Esophagus (tissue), 2 donors: ENCODE data around the gene KANK2. TPM values are rescaled to one million over a fixed set of nuclear protein-coding genes. Genes with fewer than 3 reads are reported as not detected.
A peak's percentile ranks its signal among the peaks of the same experiment; 100 is the strongest.

Experiments
- H3K27ac ChIP-seq, 2 donors: one replicate each; pipeline ENCODE4 v1.5.1; 2013; ENCODE audit warnings: low read depth in 2 of 2, mild to moderate bottlenecking in 2 of 2, inconsistent platforms in 1 of 2, low read length in 1 of 2, moderate library complexity in 1 of 2
- H3K27me3 ChIP-seq, 2 donors: one replicate each; pipeline ENCODE4 v1.6.1; 2013; ENCODE audit warnings: low read length in 2 of 2, control low read depth in 1 of 2, mild to moderate bottlenecking in 1 of 2; ENCODE audit not compliant: insufficient read depth in 2 of 2, control insufficient read depth in 1 of 2
- H3K36me3 ChIP-seq, 2 donors: one replicate each; pipeline ENCODE4 v1.6.1; 2013; ENCODE audit warnings: low read length in 1 of 2; ENCODE audit not compliant: control insufficient read depth in 2 of 2, insufficient read depth in 2 of 2
- H3K4me1 ChIP-seq, 2 donors: one replicate each; pipeline ENCODE4 v1.6.1; 2013; ENCODE audit warnings: low read length in 1 of 2; ENCODE audit not compliant: control insufficient read depth in 2 of 2, insufficient read depth in 2 of 2
- H3K4me3 ChIP-seq, 2 donors: one replicate each; pipeline ENCODE4 v1.5.1; 2013; ENCODE audit warnings: low read length in 2 of 2, mild to moderate bottlenecking in 2 of 2, low read depth in 1 of 2, moderate library complexity in 1 of 2
- H3K9me3 ChIP-seq, 2 donors: one replicate each; pipeline ENCODE4 v1.6.1; 2013; ENCODE audit warnings: mild to moderate bottlenecking in 2 of 2, low read depth in 1 of 2, low read length in 1 of 2, moderate library complexity in 1 of 2; ENCODE audit not compliant: control insufficient read depth in 2 of 2, insufficient read depth in 1 of 2
- WGBS, 2 donors: extraction: QIAGEN DNeasy Blood & Tissue Kit; methylation state at CpG; one replicate each; pipeline ENCODE4 v1.1.7; 2013; 5-methylcytosine and 5-hydroxymethylcytosine counted together
- polyA plus RNA-seq, 2 donors: library from polyadenylated mRNA; stranded (reverse); fragments of 200-250 nt; gene quantifications; one replicate each; pipeline ENCODE4 v1.2.3, GENCODE V29; 2013
- donor health status: healthy with polysubstance abuse.
- donor health status: Bipolar disorder and iron deficiency.

Gene KANK2
- polyA plus RNA-seq, 2 donors, result 33.1 to 53.9 TPM

GRCh38 chr19:11155373-11156120 lies 41.8 kb downstream of the KANK2 start, which contains the start of gene SPC24:
TSS of gene SPC24 (minus strand) at chr19:11155782. CDS start at chr19:11155776, 6 bp downstream.
- peak within 1 kb of the TSS; percentile 60 to 71 for H3K4me3 ChIP-seq
- WGBS, 2 donors, result 0% methylated on average over 49 to 50 of the region's 50 CpGs
- peaks cover 2 to 3% of the 10 kb centered on the region in 2 donors for H3K4me1 ChIP-seq
- H3K27me3 ChIP-seq, result no peaks in the 10 kb centered on the region
- H3K36me3 ChIP-seq, result no peaks in the 10 kb centered on the region
- H3K9me3 ChIP-seq, result no peaks in the 10 kb centered on the region
- peak within 1 kb of the TSS; percentile 26 to 73 for H3K27ac ChIP-seq

- no peaks in the 10 kb centered on the region for H3K36me3 ChIP-seq
- H3K27me3 ChIP-seq, result no peaks in the 10 kb centered on the region
- H3K4me3 ChIP-seq, result peak overlapping the region in 1 of 2 donors; percentile 60
- 42% methylated on average over 6 of the region's 6 CpGs for WGBS, 2 donors
- peaks cover 2 to 3% of the 10 kb centered on the region in 2 donors for H3K4me1 ChIP-seq
- H3K27ac ChIP-seq, result peak overlapping the region in 1 of 2 donors; percentile 10
- H3K9me3 ChIP-seq, result no peaks in the 10 kb centered on the region
These were observed 42.7 kb downstream of the KANK2 start for GRCh38 chr19:11154683-11155047.

- WGBS, 2 donors, result 51 to 52% methylated on average over 11 of the region's 11 CpGs
- no peaks in the 10 kb centered on the region for H3K36me3 ChIP-seq
- H3K27me3 ChIP-seq, result no peaks in the 10 kb centered on the region
- H3K27ac ChIP-seq, result peak overlapping the region; percentile 61 to 81
- H3K4me3 ChIP-seq, result no peak overlapping the region
- no peaks in the 10 kb centered on the region for H3K9me3 ChIP-seq
- H3K4me1 ChIP-seq, result peaks cover 2 to 6% of the 10 kb centered on the region in 2 donors
These were observed 44.9 kb downstream of the KANK2 start for GRCh38 chr19:11152318-11153062.

- H3K27me3 ChIP-seq, result no peaks in the 10 kb centered on the region
- no peaks in the 10 kb centered on the region for H3K9me3 ChIP-seq
- H3K4me3 ChIP-seq, result no peak overlapping the region
- WGBS, 2 donors, result 47 to 60% methylated on average over 7 of the region's 7 CpGs
- H3K4me1 ChIP-seq, result peaks cover 2 to 6% of the 10 kb centered on the region in 2 donors
- peak overlapping the region in 1 of 2 donors; percentile 34 for H3K27ac ChIP-seq
- H3K36me3 ChIP-seq, result no peaks in the 10 kb centered on the region
These were observed 46.2 kb downstream of the KANK2 start for GRCh38 chr19:11151181-11151580.

GRCh38 chr19:11148001-11148400 lies 49.3 kb downstream of the KANK2 start:
- H3K36me3 ChIP-seq, result no peaks in the 10 kb centered on the region
- H3K27me3 ChIP-seq, result no peaks in the 10 kb centered on the region
- H3K4me1 ChIP-seq, result peaks cover 2 to 6% of the 10 kb centered on the region in 2 donors
- no peaks in the 10 kb centered on the region for H3K9me3 ChIP-seq
- H3K27ac ChIP-seq, result no peak overlapping the region
- 83 to 87% methylated on average over 14 of the region's 14 CpGs for WGBS, 2 donors
- H3K4me3 ChIP-seq, result no peak overlapping the region

GRCh38 chr19:11145536-11145924 lies 51.8 kb downstream of the KANK2 start:
- no peak overlapping the region for H3K4me3 ChIP-seq
- H3K27ac ChIP-seq, result no peak overlapping the region
- 92 to 100% methylated on average over 3 of the region's 3 CpGs for WGBS, 2 donors
- H3K9me3 ChIP-seq, result no peaks in the 10 kb centered on the region
- H3K27me3 ChIP-seq, result no peaks in the 10 kb centered on the region
- peaks cover 7 to 8% of the 10 kb centered on the region in 2 donors for H3K4me1 ChIP-seq
- H3K36me3 ChIP-seq, result no peaks in the 10 kb centered on the region

GRCh38 chr19:11142528-11143171 lies 54.7 kb downstream of the KANK2 start:
- H3K4me3 ChIP-seq, result no peak overlapping the region
- peaks cover 7 to 17% of the 10 kb centered on the region in 2 donors for H3K4me1 ChIP-seq
- 9 to 18% methylated on average over 22 of the region's 22 CpGs for WGBS, 2 donors

GRCh38 chr19:11141937-11142527 lies 55.3 kb downstream of the KANK2 start:
- WGBS, 2 donors, result 68 to 72% methylated on average over 9 of the region's 9 CpGs
- Histone ChIP-seq H3K4me1 (peaks cover 7 to 17% of the 10 kb centered on the region in 2 donors), H3K9me3 (no peaks in the 10 kb centered on the region), H3K27ac (peak overlapping the region; percentile 66 to 67), H3K27me3 (no peaks in the 10 kb centered on the region), H3K36me3 (no peaks in the 10 kb centered on the region), H3K4me3 (no peak overlapping the region)

More at GRCh38 chr19:11142528-11143171, 54.7 kb downstream of the KANK2 start:
- Histone ChIP-seq H3K36me3 (no peaks in the 10 kb centered on the region), H3K9me3 (no peaks in the 10 kb centered on the region), H3K27me3 (no peaks in the 10 kb centered on the region), H3K27ac (peak overlapping the region; percentile 87 to 91)

GRCh38 chr19:11140896-11141295 lies 56.4 kb downstream of the KANK2 start:
- peaks cover 7 to 17% of the 10 kb centered on the region in 2 donors for H3K4me1 ChIP-seq
- H3K27me3 ChIP-seq, result no peaks in the 10 kb centered on the region
- no peak overlapping the region for H3K4me3 ChIP-seq
- no peaks in the 10 kb centered on the region for H3K9me3 ChIP-seq
- H3K27ac ChIP-seq, result no peak overlapping the region
- no peaks in the 10 kb centered on the region for H3K36me3 ChIP-seq
- WGBS, 2 donors, result 85 to 88% methylated on average over 9 of the region's 9 CpGs
